K562 (cell line): Measurements from ENCODE around the gene HOXB6. TPM values are rescaled to one million over a fixed set of nuclear protein-coding genes. Genes with fewer than 3 reads are reported as not detected.

Source experiments
- BHLHE40 ChIP-seq: IDR thresholded peaks from 2 replicates; pipeline ENCODE4 v1.6.1; 2011; ENCODE audit warnings: low read length, improper control_type of control experiment
- BMI1 ChIP-seq: fragments of 150-350 bp; IDR thresholded peaks from 2 replicates; pipeline ENCODE4 v1.6.1; 2014; ENCODE audit warnings: low read length
- BRD4 ChIP-seq: fragments of 200-600 bp; sonication (generic); IDR thresholded peaks from 2 replicates; pipeline ENCODE4 v1.6.1; 2017; ENCODE audit warnings: inconsistent platforms
- CAMTA2 ChIP-seq: fragments of 250-450 bp; sonication (Bioruptor Pico); conservative IDR thresholded peaks from 2 replicates; pipeline ENCODE4 v1.5.1; 2022
- CTCF ChIP-seq, 3 experiments: IDR thresholded peaks in 2 of 3; conservative IDR thresholded peaks in 1 of 3; 2 replicates each; pipeline ENCODE4 v1.5.1; 2011 to 2012; ENCODE audit warnings: low read length in 3 of 3, mild to moderate bottlenecking in 3 of 3, control low read depth in 2 of 3, improper control_type of control experiment in 1 of 3, inconsistent platforms in 1 of 3, low read depth in 1 of 3, mixed read lengths in 1 of 3, moderate library complexity in 1 of 3; ENCODE audit not compliant: insufficient read depth in 2 of 3
- CXXC5 ChIP-seq: fragments of 250-450 bp; sonication (Bioruptor Pico); IDR thresholded peaks from 2 replicates; pipeline ENCODE4 v1.8.0; 2022; ENCODE audit warnings: inconsistent platforms, mild to moderate bottlenecking, moderate library complexity
- E2F3 ChIP-seq: fragments of 250-450 bp; sonication (Bioruptor Pico); IDR thresholded peaks from 2 replicates; pipeline ENCODE4 v1.4.0; 2020; ENCODE audit warnings: mild to moderate bottlenecking
- ETV1 ChIP-seq: fragments of 450-650 bp; conservative IDR thresholded peaks from 2 replicates; pipeline ENCODE4 v1.6.1; 2016; ENCODE audit warnings: missing genetic modification characterization, control low read depth, low read depth, missing compliant biosample characterization
- FOXP1 ChIP-seq: sonication (generic); formaldehyde crosslinking; IDR thresholded peaks from 2 replicates; pipeline ENCODE4 v1.8.0; 2022; ENCODE audit warnings: mild to moderate bottlenecking, missing genetic modification reagents
- IRF1 ChIP-seq: sonication (generic); formaldehyde crosslinking; IDR thresholded peaks from 2 replicates; pipeline ENCODE4 v1.8.0; 2022; ENCODE audit warnings: missing genetic modification reagents, mild to moderate bottlenecking, borderline replicate concordance
- PRPF4 ChIP-seq: fragments of 200-400 bp; formaldehyde crosslinking; IDR thresholded peaks from one replicate; pipeline ENCODE4 v1.6.1; 2017; ENCODE audit warnings: low read length, low read depth, mild to moderate bottlenecking; ENCODE audit not compliant: insufficient read depth, poor library complexity, severe bottlenecking
- PURB ChIP-seq: sonication (generic); formaldehyde crosslinking; IDR thresholded peaks from 2 replicates; pipeline ENCODE4 v1.9.0; 2021; ENCODE audit warnings: low read depth, mild to moderate bottlenecking, missing genetic modification reagents
- RAD51 ChIP-seq: fragments of 450-650 bp; IDR thresholded peaks from 2 replicates; pipeline ENCODE4 v1.7.1; 2016; ENCODE audit warnings: low read depth, mild to moderate bottlenecking, borderline replicate concordance
- RBM22 ChIP-seq: fragments of 200-400 bp; formaldehyde crosslinking; IDR thresholded peaks from 2 replicates; pipeline ENCODE4 v1.6.1; 2018; ENCODE audit warnings: low read length, low read depth; ENCODE audit not compliant: poor library complexity, severe bottlenecking
- RUNX1 ChIP-seq: sonication (generic); IDR thresholded peaks from 2 replicates; pipeline ENCODE4 v1.6.1; 2016; ENCODE audit warnings: antibody characterized with exemption, low read depth
- SRSF7 ChIP-seq: fragments of 200-400 bp; formaldehyde crosslinking; optimal IDR thresholded peaks from 2 replicates; pipeline ENCODE3; 2017; ENCODE audit warnings: mild to moderate bottlenecking, low read depth, low read length
- TAF7 ChIP-seq: fragments of 450-650 bp; IDR thresholded peaks from 2 replicates; pipeline ENCODE4 v1.6.1; 2016; ENCODE audit warnings: missing genetic modification characterization, missing compliant biosample characterization
- TARDBP ChIP-seq: fragments of 450-650 bp; IDR thresholded peaks from 2 replicates; pipeline ENCODE4 v1.6.1; 2016
- TFAP4 ChIP-seq: sonication (generic); formaldehyde crosslinking; IDR thresholded peaks from 2 replicates; pipeline ENCODE4 v1.8.0; 2022; ENCODE audit warnings: missing genetic modification reagents, mild to moderate bottlenecking, moderate library complexity, borderline replicate concordance
- ZNF184 ChIP-seq: sonication (generic); formaldehyde crosslinking; IDR thresholded peaks from 2 replicates; pipeline ENCODE4 v1.5.0; 2020; ENCODE audit warnings: missing genetic modification reagents
- ZNF24 ChIP-seq: fragments of 450-650 bp; IDR thresholded peaks from 2 replicates; pipeline ENCODE4 v1.6.1; 2016
- ZNF436 ChIP-seq: fragments of 250-450, 450-650 bp; sonication (Bioruptor Pico); formaldehyde crosslinking; IDR thresholded peaks from 2 replicates; pipeline ENCODE4 v1.7.0; 2020; ENCODE audit warnings: mild to moderate bottlenecking
- ZNF717 ChIP-seq: fragments of 250-450 bp; sonication (Bioruptor Pico); IDR thresholded peaks from 2 replicates; pipeline ENCODE4 v1.5.0; 2021
- ZNF764 ChIP-seq: fragments of 250-450 bp; sonication (Bioruptor Pico); IDR thresholded peaks from 2 replicates; pipeline ENCODE4 v1.4.0; 2020; ENCODE audit warnings: low read depth, mild to moderate bottlenecking, moderate library complexity
- polyA plus RNA-seq, 8 experiments: library from polyadenylated mRNA; depleted of rRNA in 4 of 8; stranded (reverse) in 5 of 8; unstranded in 3 of 8; fragments of >200 nt; fragmentation: Nextera tagmentation in 2 of 8; fragmentation: Illumina TruSeq in 1 of 8; extraction: Ambion mirVana in 2 of 8; extraction: Trizol in 1 of 8; gene quantifications; 2 replicates each; pipeline versions ENCODE4 v1.2.1 to v1.2.3, GENCODE V29; 2011 to 2014; ENCODE audit warnings: inconsistent platforms in 1 of 8, missing spikeins in 1 of 8
- total RNA-seq, 7 experiments: library from RNA; depleted of rRNA in 6 of 7; stranded (reverse); fragments of >200 nt in 6 of 7; fragmentation: Illumina TruSeq in 2 of 7; extraction: Trizol in 2 of 7; gene quantifications; 2 replicates each; pipeline versions ENCODE4 v1.2.1 to v1.2.3, GENCODE V29; 2011 to 2021; ENCODE audit warnings: low replicate concordance in 1 of 7

The HOXB6 gene
- total and polyA plus RNA-seq, 9 of the 15 experiments (the other 6 are each of a cell fraction or from before 2014, with no cell fraction given) = 1.2 to 14.8 (median 4.9) TPM

- no peak for TF ChIP-seq RUNX1
- TF ChIP-seq TARDBP = no peak
- TF ChIP-seq BHLHE40 = no peak; the same call in 1 of the 2 replicates
- TF ChIP-seq RAD51 = 0 out of 2 replicates have a peak, but pooled peaks have one; percentile 6
- TF ChIP-seq PURB (CRISPR knock-in tag) = no peak
- peak; percentile 17; the same call in 1 of the 2 replicates for TF ChIP-seq BRD4
- TF ChIP-seq ZNF436 (CRISPR knock-in tag) = no peak
- TF ChIP-seq ZNF24 = no peak
- no peak for TF ChIP-seq BMI1
- TF ChIP-seq CXXC5 (CRISPR knock-in tag) = peak; percentile 71
- TF ChIP-seq SRSF7 = no peak
- TF ChIP-seq PRPF4 = no peak
- TF ChIP-seq ZNF717 (CRISPR knock-in tag) = no peak
- TF ChIP-seq ZNF184 (CRISPR knock-in tag) = no peak
- TF ChIP-seq CTCF (IDR thresholded peaks at IDR 0.05 in 2 of 3, conservative IDR thresholded peaks at IDR 0.05 in 1 of 3; ENCODE audit: insufficient read depth in 2 of 3, low read depth in 1 of 3, low read length in 3 of 3) = no peak
- no peak for TF ChIP-seq ZNF764 (CRISPR knock-in tag)
- TF ChIP-seq FOXP1 (CRISPR knock-in tag) = no peak
- peak; percentile 89 for TF ChIP-seq ETV1 (tag)
- TF ChIP-seq TFAP4 (CRISPR knock-in tag) = 0 out of 2 replicates have a peak, but pooled peaks have one; percentile 20
- no peak for TF ChIP-seq CAMTA2 (CRISPR knock-in tag)
- no peak for TF ChIP-seq TAF7 (tag)
- no peak for TF ChIP-seq IRF1 (CRISPR knock-in tag)
- TF ChIP-seq RBM22 = no peak
- no peak for TF ChIP-seq E2F3 (CRISPR knock-in tag)
These were observed 57.6 kb downstream of the HOXB6 start (continued) for GRCh38 chr17:48546924-48547807.
